Body of pancreas (tissue), 4 donors: ENCODE results near the gene CNIH1.

Experiments used
- POLR2A ChIP-seq, 3 donors: fragments of 450-650 bp; IDR thresholded peaks; one replicate each; pipeline ENCODE4 v1.6.1; 2016; ENCODE audit warnings: antibody characterized with exemption in 3 of 3, mild to moderate bottlenecking in 2 of 3
- TF ChIP-seq, protein P1 (sequence below), 7 experiments: fragments of 450-650 bp in 4 of 7; fragments of 200-600 bp in 3 of 7; sonication (generic) in 3 of 7; IDR thresholded peaks; one replicate each; pipeline ENCODE4 v1.5.1; 2016 to 2019; ENCODE audit warnings: antibody characterized with exemption in 7 of 7

DNA sequence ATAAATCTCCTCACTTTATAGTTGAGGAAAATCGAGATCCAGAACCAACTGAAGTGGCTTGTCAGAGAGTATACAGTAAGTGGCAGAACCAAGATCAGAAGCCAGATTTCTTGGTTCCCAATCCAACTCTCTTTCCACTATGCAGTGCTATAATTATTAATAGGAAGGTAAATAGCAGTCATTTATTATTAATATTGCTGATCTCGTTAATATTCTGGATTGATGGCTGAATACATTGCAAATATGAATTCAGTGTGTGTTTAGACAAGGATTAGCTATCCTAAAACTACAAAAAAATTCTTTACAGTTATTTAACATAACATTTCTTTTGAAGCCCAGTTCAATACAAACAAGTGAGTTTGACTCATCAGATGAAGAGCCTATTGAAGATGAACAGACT lies 41.6 kb downstream of the CNIH1 start:
- TF ChIP-seq, protein P1, sequence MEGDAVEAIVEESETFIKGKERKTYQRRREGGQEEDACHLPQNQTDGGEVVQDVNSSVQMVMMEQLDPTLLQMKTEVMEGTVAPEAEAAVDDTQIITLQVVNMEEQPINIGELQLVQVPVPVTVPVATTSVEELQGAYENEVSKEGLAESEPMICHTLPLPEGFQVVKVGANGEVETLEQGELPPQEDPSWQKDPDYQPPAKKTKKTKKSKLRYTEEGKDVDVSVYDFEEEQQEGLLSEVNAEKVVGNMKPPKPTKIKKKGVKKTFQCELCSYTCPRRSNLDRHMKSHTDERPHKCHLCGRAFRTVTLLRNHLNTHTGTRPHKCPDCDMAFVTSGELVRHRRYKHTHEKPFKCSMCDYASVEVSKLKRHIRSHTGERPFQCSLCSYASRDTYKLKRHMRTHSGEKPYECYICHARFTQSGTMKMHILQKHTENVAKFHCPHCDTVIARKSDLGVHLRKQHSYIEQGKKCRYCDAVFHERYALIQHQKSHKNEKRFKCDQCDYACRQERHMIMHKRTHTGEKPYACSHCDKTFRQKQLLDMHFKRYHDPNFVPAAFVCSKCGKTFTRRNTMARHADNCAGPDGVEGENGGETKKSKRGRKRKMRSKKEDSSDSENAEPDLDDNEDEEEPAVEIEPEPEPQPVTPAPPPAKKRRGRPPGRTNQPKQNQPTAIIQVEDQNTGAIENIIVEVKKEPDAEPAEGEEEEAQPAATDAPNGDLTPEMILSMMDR (IDR thresholded peaks at IDR 0.05) = no peak
- no peak for TF ChIP-seq POLR2A (IDR thresholded peaks at IDR 0.05)
